Activated T-helper 1 cell treated with Interleukin-2 at 50 U/mL for 16 hours (primary cell): ENCODE results near the gene GAB1.

Experiments used
- DNase-seq: peaks from one replicate; pipeline ENCODE4 v3.0.0-alpha.2; 2020; ENCODE audit warnings: low read depth

Gene GAB1

DNA sequence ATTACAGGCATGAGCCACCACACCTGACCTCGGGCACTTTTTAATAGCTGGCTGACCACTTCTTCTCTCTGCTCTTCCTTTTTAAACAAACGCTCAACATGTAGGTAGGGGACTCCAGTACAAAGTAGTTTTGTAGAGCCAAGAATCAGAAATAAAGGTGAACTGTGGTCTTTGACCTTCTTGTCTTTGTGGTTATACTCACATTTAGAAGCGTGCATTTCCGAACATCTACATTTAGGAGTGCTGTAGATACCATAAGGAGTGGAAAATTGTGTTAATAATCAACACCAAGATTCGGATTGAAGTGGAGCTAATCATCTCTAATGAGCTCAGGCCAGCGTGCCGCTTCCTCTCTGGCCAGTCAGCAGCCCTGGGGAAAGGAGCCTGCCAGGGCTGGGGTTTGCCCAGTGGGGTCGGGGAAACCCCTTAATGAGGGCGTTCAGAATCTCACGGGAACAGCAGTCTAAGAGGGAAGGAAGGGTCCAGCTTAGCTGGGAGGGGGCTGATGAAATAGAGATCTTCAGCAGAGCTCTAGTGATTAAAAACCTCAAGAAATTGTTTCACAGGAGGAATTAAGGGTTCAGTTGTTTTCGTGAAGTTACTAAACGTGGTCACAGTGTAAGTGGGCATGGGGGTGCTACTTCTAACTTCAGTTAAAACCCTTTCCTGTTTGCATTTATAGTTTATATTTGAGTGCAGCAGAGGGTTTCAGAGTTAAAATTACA, 81.2 kb downstream of the GAB1 start:
- DNase-seq, result no peak

GRCh38 chr4:143420227-143420626, 83.6 kb downstream of the GAB1 start:
- no peak for DNase-seq

GRCh38 chr4:143421609-143422008, 84.9 kb downstream of the GAB1 start:
- DNase-seq, result no peak

GRCh38 chr4:143424276-143424675, 87.6 kb downstream of the GAB1 start:
- DNase-seq, result no peak

DNA sequence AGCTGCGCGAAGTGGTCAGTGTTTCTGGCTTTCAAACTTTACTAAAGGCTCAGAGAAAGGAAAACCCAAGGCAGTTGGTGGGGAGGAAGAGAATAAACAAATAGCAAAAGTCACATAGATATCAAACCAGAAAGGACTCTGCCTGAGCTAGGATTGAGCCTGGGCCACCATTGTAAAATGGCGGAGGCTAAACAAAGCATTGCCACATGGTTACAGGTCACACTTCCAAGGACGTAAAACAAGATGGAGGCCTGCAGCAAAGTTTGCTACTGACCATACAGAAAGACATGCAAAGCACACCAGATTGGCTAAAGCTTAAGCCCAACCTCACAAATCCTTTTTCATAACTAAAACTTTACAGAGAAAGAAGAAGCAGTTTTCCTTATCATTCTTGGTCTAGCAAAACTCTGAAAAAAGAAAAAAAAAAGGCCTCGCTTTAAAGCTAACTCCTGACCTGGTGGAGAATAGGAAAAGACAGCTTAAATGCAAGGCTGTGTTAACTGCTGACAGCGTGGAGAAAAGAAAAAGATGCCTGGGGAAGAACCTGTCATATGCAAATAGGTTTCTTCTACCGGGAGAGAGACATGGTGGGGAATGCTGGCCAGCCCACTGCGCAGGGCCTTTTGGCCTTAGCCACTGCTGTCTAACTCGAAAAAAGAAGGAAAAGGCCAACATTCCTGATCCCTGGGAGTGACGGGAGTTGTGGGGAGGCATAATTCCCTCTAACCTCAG, 95.0 kb downstream of the GAB1 start:
- no peak for DNase-seq

- no peak for DNase-seq
Observed at GRCh38 chr4:143432258-143432591, 95.5 kb downstream of the GAB1 start.

DNA sequence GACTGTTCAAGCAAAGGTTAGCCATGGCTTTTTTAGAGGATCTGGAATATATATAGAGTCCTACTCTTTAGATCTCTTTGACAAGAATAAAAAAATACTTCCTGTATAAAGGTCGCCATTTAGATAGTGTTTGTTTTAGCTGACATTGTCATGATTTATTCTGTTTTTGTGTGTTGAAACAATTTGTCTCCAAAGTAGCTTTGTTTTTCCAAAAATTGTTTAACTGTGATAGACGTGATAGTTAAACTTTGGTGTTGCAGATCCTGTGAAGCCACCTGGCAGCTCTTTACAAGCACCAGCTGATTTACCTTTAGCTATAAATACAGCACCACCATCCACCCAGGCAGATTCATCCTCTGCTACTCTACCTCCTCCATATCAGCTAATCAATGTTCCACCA, 96.6 kb downstream of the GAB1 start:
- no peak for DNase-seq

DNA sequence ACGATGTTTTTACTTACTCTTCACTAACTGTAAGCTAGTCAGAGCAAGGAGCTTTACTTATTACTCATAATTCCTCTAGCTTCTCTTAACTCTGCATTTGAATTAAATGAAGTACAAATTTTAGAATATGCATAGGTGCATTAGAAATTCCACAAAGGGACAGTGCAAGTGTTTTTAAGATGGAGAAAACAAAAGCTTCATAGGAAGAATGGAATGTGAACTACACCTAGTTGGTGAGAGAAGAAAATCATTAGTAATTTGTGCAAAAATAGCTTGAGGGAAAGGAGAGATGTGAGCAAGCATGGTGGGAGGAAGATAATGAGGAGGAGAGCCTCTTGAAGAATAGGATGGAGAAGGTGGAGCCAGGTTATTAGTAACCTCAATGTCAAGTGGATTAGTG, 99.3 kb downstream of the GAB1 start:
- no peak for DNase-seq

- no peak for DNase-seq
Observed at GRCh38 chr4:143437476-143437875, 100.8 kb downstream of the GAB1 start.

- no peak for DNase-seq
Observed at GRCh38 chr4:143437937-143438336, 101.3 kb downstream of the GAB1 start.

- no peak for DNase-seq
Observed at GRCh38 chr4:143438710-143439109, 102.0 kb downstream of the GAB1 start.

DNA sequence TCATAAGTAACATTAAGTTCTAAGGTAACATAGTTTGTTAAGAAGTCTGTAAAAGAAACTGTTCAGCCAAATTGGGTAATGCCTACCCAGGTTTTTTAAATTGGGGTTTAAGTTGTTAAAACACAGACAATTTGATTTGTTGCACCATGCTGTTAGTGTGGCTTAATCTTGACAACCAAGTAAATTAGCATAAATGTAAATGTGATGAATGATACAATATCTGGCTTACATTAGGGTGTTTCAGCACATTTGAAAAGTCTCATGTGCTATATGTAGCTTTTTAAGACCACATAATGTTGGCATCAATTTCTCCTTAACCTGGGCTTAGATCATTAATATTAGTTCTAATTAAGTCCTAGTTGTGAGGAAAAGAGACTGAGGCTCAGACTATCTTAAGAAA, 104.4 kb downstream of the GAB1 start:
- no peak for DNase-seq

DNA sequence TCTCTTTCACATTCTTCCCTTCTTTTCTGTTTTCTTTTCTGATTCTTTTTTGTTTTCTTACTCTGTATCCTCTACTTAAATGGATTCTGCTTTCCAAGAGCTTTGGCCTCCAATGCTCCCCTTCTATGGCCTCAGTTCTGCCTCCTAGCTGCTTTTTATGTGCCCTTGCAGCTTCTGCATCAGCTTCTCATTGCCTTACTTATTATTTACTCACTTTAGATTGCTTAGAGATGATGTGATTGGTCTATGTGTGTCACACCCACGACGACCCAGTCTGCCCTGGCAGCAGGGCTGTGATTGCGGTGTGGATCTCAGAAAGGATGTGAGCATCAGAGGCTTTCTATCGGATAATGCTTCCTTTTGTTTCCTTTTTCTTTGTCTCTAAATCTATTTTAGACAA, 105.0 kb downstream of the GAB1 start:
- no peak for DNase-seq

DNA sequence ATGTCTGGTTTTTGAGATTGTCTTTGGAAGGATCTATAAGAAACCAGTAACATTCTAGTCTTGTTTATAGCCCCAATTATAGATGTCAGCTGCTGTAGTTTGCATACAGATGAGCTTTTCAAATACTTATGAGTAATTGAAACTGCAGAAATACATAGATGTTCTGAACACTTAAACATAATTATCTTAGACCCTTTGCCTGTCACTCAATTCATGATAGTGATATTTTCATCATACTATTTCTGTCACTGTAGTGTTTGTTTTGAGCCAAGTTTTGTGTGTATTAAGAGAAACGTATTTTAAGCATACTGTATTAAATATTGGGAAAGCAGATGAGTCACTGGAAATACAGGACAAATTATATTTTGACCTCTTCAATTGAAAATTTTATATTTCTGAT, 107.1 kb downstream of the GAB1 start:
- no peak for DNase-seq

GRCh38 chr4:143451186-143451585, 114.5 kb downstream of the GAB1 start:
- DNase-seq, result no peak

- no peak for DNase-seq
Observed at GRCh38 chr4:143455211-143455610, 118.5 kb downstream of the GAB1 start.

DNA sequence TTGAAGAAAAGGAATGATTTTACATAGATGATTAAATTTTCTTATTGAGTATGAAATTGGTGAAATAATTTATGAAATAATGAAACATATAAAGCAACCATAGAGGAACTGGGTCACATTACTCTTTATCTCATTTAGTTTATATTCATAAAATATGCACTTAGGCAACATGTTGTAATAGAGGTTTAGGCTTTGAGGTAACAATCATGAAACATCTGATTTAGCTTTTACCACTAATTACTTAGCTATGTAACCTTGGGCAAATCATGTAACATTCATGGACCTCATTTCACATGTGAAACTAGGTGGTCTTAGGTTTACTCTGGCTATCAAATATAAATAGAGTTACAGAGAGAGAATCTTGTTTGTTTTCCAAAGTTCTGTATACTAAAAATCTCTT, 122.3 kb downstream of the GAB1 start:
- no peak for DNase-seq

DNA sequence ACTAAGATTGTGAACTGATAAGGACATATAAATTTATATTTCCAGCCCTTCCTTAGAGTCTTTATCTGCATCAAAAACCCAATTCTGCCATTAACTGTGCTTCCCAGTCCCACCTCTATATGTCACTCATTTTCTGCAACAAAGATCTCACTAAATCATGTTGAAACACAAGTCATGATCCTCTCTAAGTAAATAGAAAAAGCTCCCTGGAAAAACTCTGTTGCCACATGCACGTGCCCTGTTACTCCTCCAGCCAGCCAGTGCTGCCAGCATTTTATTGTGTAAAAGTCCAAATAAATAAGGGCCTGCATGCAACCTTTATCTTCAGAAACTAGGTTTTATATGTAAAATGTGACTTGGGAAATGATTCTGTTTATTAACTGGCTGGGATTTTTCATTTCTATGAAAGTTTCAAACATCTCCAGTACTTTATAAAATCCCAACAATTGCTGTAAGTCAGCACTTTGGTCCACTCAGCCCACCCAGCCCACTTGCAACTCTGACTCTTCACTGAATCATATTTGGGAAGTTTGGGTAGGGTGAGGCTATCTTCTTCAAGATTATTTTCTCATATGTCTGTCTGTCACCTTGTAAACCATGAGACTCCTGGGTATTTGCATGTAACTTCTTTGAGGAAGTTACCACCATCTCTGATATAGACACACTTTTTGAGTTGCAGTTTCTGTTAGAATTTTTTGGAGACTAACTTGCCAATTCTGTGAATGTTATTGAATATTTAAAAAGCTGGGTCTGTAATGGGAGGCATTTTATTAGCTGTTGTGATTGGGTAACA, 136.9 kb downstream of the GAB1 start:
- DNase-seq, result no peak

DNA sequence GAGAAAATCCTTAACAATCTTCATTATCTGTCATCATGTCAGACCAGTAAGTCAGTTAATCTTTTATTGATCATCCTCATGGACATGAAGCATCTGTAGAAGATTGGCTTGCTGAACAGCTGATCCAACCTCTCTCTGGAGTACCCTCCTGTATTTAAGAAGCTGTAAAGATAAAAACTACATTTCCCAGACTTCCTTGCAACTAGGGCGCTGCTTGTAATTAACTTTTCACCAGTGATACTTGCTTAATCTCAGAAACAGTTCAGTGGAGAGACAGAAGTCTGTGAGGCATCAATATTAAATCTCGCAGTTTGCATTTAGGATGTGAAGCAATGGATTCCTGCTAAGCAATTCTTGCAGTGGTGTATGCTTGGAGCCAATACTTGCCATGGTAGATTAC, 140.8 kb downstream of the GAB1 start:
- no peak for DNase-seq

DNA sequence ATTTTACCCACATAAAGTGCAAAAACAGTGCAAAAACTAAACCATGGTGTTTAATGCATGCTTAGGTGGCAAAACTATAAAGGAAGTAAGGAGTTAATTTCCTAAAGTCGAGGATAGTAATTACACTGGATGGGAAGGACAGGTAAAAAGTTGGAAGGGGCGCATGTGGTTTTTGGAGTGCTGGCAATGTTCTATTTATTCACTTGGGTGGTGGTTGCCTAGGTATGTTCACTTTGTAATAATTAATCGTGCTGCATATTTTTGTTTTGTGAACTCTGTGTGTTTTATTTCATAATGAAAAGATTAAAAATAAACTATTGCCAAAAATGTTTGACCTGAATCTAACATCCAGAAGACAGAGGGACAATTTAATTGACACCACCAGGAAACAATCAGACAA, 144.7 kb downstream of the GAB1 start:
- no peak for DNase-seq

GRCh38 chr4:143482840-143483239, 146.2 kb downstream of the GAB1 start:
- no peak for DNase-seq

DNA sequence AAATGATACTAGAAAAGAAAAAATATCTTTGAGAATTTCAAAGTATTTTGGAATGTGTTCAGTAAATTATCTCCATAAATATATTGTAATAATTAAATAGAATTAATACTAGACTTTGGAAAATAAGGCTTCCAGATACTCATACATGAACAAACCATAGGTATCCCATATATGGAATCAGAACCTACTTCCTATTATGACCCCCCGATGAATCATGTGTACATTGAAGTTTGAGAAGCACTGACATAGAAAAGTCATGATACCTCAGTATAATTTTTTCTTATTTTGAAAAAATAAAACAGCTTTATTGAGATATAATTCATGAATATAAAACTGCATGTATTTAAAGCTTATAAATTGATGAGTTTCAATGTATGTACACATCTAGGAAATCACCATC, 149.6 kb downstream of the GAB1 start:
- no peak for DNase-seq

DNA sequence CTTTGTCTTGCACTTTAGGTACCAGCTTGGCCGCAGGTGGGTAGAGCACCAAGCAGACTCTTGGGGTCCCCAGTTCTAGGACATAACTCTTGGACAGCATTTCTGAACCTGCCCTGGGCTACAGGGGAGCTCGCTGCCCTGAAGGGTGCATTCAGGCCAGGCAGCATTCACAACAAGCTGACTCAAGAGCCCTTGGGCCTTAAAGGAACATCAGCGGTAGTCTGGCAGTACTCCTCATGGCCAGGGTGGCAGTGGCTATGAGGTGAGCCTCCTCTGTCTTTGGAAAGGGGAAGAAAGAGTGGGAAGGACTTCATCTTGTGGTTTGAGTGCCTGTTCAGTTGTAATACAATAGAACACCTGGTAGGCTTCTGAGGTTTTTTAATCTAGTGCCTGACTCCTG, 152.0 kb downstream of the GAB1 start:
- DNase-seq, result no peak
